H9 (cell line): Measurements from ENCODE around the gene MRPL43. TPM values are rescaled to one million over a fixed set of nuclear protein-coding genes. Genes with fewer than 3 reads are reported as not detected.
A peak's percentile ranks its signal among the peaks of the same experiment; 100 is the strongest.

Experiments used
- DNase-seq: peaks from one replicate; pipeline ENCODE4 v3.0.0-alpha.2; 2017
- H2AFZ ChIP-seq: one replicate; pipeline ENCODE4 v1.6.1; 2013; ENCODE audit warnings: mild to moderate bottlenecking, low read length, control low read depth, moderate library complexity
- H2AK5ac ChIP-seq: 2 replicates; pipeline ENCODE4 v1.6.1; 2013; ENCODE audit warnings: low read length, control low read depth, mixed read lengths; ENCODE audit not compliant: insufficient read length
- H2BK120ac ChIP-seq: one replicate; pipeline ENCODE4 v1.6.1; 2013; ENCODE audit warnings: low read depth, mild to moderate bottlenecking, low read length, control low read depth, inconsistent platforms; ENCODE audit not compliant: poor library complexity, severe bottlenecking
- H2BK12ac ChIP-seq: 2 replicates; pipeline ENCODE4 v1.6.1; 2013; ENCODE audit warnings: low read length, control low read depth, mixed read lengths, low read depth; ENCODE audit not compliant: insufficient read length
- H2BK15ac ChIP-seq: 2 replicates; pipeline ENCODE4 v1.6.1; 2013; ENCODE audit warnings: low read depth, low read length, control low read depth
- H2BK20ac ChIP-seq: one replicate; pipeline ENCODE4 v1.6.1; 2013; ENCODE audit warnings: low read depth, mild to moderate bottlenecking, low read length, control low read depth, inconsistent platforms; ENCODE audit not compliant: poor library complexity, severe bottlenecking
- H2BK5ac ChIP-seq: 2 replicates; pipeline ENCODE4 v1.6.1; 2013; ENCODE audit warnings: low read length, control low read depth, mixed read lengths; ENCODE audit not compliant: insufficient read length
- H3K14ac ChIP-seq: 2 replicates; pipeline ENCODE4 v1.6.1; 2013; ENCODE audit warnings: low read length, control low read depth; ENCODE audit not compliant: insufficient read depth
- H3K18ac ChIP-seq: 2 replicates; pipeline ENCODE4 v1.6.1; 2013; ENCODE audit warnings: low read depth, mild to moderate bottlenecking, mixed read lengths, low read length, control low read depth; ENCODE audit not compliant: insufficient read length
- H3K23ac ChIP-seq: 2 replicates; pipeline ENCODE4 v1.6.1; 2013; ENCODE audit warnings: low read length, control low read depth, mixed read lengths, low read depth; ENCODE audit not compliant: insufficient read length
- H3K23me2 ChIP-seq: 2 replicates; pipeline ENCODE4 v1.6.1; 2013; ENCODE audit warnings: low read depth, mild to moderate bottlenecking, mixed read lengths, low read length, control low read depth; ENCODE audit not compliant: insufficient read length, poor library complexity, severe bottlenecking
- H3K27ac ChIP-seq: 2 replicates; pipeline ENCODE4 v1.5.1; 2013; ENCODE audit warnings: low read length, control low read depth, mixed read lengths, low read depth; ENCODE audit not compliant: insufficient read length
- H3K27me3 ChIP-seq: 2 replicates; pipeline ENCODE4 v1.6.1; 2013; ENCODE audit warnings: low read length, control low read depth, inconsistent platforms; ENCODE audit not compliant: insufficient read depth
- H3K4ac ChIP-seq: 2 replicates; pipeline ENCODE4 v1.6.1; 2013; ENCODE audit warnings: low read depth, mild to moderate bottlenecking, control low read depth, inconsistent platforms, low read length, moderate library complexity
- H3K4me1 ChIP-seq: 2 replicates; pipeline ENCODE4 v1.6.1; 2013; ENCODE audit warnings: low read length, control low read depth, inconsistent platforms; ENCODE audit not compliant: insufficient read depth
- H3K4me2 ChIP-seq: 2 replicates; pipeline ENCODE4 v1.6.1; 2013; ENCODE audit warnings: low read length, control low read depth, mixed read lengths; ENCODE audit not compliant: insufficient read length, insufficient read depth
- H3K56ac ChIP-seq: 2 replicates; pipeline ENCODE4 v1.6.1; 2013; ENCODE audit warnings: low read depth, mild to moderate bottlenecking, mixed read lengths, low read length, control low read depth; ENCODE audit not compliant: insufficient read length
- H3K79me1 ChIP-seq: 2 replicates; pipeline ENCODE4 v1.6.1; 2013; ENCODE audit warnings: low read depth, mild to moderate bottlenecking, moderate library complexity, low read length, control low read depth, inconsistent platforms; ENCODE audit not compliant: insufficient read depth, poor library complexity, severe bottlenecking
- H3K79me2 ChIP-seq: 2 replicates; pipeline ENCODE4 v1.6.1; 2013; ENCODE audit warnings: low read length, control low read depth, inconsistent platforms; ENCODE audit not compliant: insufficient read depth
- H3K9ac ChIP-seq: 2 replicates; pipeline ENCODE4 v1.6.1; 2013; ENCODE audit warnings: low read length, control low read depth, mixed read lengths; ENCODE audit not compliant: insufficient read length; ENCODE audit errors: extremely low read depth
- H3K9me3 ChIP-seq: one replicate; pipeline ENCODE4 v1.6.1; 2013; ENCODE audit warnings: low read depth, low read length, inconsistent platforms; ENCODE audit not compliant: control insufficient read depth
- H3T11ph ChIP-seq: one replicate; pipeline ENCODE4 v1.6.1; 2013; ENCODE audit warnings: mild to moderate bottlenecking, low read length, control low read depth, inconsistent platforms
- H4K20me1 ChIP-seq: one replicate; pipeline ENCODE4 v1.6.1; 2013; ENCODE audit not compliant: control insufficient read depth, insufficient read length, insufficient read depth
- H4K5ac ChIP-seq: 2 replicates; pipeline ENCODE4 v1.6.1; 2013; ENCODE audit warnings: low read depth, mild to moderate bottlenecking, mixed read lengths, low read length, control low read depth; ENCODE audit not compliant: insufficient read length
- H4K8ac ChIP-seq: replicated peaks from 2 replicates; pipeline ENCODE4 v1.6.1; 2013; ENCODE audit warnings: low read length, control low read depth, mixed read lengths, low read depth; ENCODE audit not compliant: insufficient read length
- H4K91ac ChIP-seq: 2 replicates; pipeline ENCODE4 v1.6.1; 2013; ENCODE audit warnings: low read depth, mild to moderate bottlenecking, moderate library complexity, mixed read lengths, low read length, control low read depth; ENCODE audit not compliant: insufficient read length
- H3K27ac Mint-ChIP-seq, 3 experiments: 2 replicates in 2 of 3; 3 replicates in 1 of 3; pipeline ENCODE4 v1.8.0; 2020 to 2021; ENCODE audit warnings: mixed read lengths in 3 of 3, mild to moderate bottlenecking in 1 of 3, moderate library complexity in 1 of 3
- H3K27me3 Mint-ChIP-seq: 2 replicates; pipeline ENCODE4 v1.8.0; 2021; ENCODE audit warnings: low read depth, mild to moderate bottlenecking, moderate library complexity, mixed read lengths
- H3K36me3 Mint-ChIP-seq, 3 experiments: 2 replicates in 2 of 3; 3 replicates in 1 of 3; pipeline ENCODE4 v1.8.0; 2020 to 2021; ENCODE audit warnings: low read depth in 3 of 3, mixed read lengths in 3 of 3; ENCODE audit not compliant: insufficient read depth in 1 of 3
- H3K4me1 Mint-ChIP-seq, 2 experiments: 2 replicates each; pipeline ENCODE4 v1.8.0; 2020; ENCODE audit warnings: mixed read lengths in 2 of 2
- H3K4me3 Mint-ChIP-seq, 2 experiments: 2 replicates in 1 of 2; 3 replicates in 1 of 2; pipeline ENCODE4 v1.8.0; 2020 to 2021; ENCODE audit warnings: mild to moderate bottlenecking in 2 of 2, mixed read lengths in 2 of 2, moderate library complexity in 1 of 2
- H3K9me3 Mint-ChIP-seq, 2 experiments: 2 replicates in 1 of 2; 3 replicates in 1 of 2; pipeline ENCODE4 v1.8.0; 2020; ENCODE audit warnings: mild to moderate bottlenecking in 2 of 2, mixed read lengths in 2 of 2, moderate library complexity in 1 of 2
- WGBS: extraction: QIAGEN DNeasy Blood & Tissue Kit; methylation state at CpG from one replicate; pipeline ENCODE4 v1.1.7; 2013; ENCODE audit warnings: missing lambda C conversion rate, low lambda C conversion rate, mixed read lengths; ENCODE audit not compliant: insufficient read length; ENCODE audit errors: extremely low coverage; 5-methylcytosine and 5-hydroxymethylcytosine counted together
- total RNA-seq: library from RNA; stranded (reverse); gene quantifications from 2 replicates; pipeline ENCODE4 v1.2.1, GENCODE V29; 2021
- TF ChIP-seq, protein P1 (sequence below): fragments of 200-600 bp; sonication (generic); conservative IDR thresholded peaks from 3 replicates; pipeline ENCODE4 v1.8.0; 2021; ENCODE audit warnings: antibody characterized with exemption, mild to moderate bottlenecking

Gene MRPL43
- total RNA-seq, 1 experiment from 2014 or later = 70.3 TPM

DNA sequence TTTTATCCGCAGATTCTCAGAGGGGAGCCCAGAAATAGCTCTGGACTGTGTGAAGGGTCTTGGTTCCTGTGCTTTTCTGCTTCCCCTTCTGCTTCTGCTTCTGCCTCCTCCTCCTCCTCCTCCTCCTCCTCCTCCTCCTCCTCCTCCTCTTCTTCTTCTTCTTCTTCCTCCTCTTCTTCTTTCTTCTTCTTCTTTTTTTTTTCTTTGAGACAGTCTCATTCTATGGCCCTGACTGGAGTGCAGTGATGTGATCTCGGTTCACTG, 32.1 kb upstream of the MRPL43 start:
- no peaks in the 10 kb centered on the region for H3K36me3 Mint-ChIP-seq
- H3K4me1 Mint-ChIP-seq = peaks cover 10 to 22% of the 10 kb centered on the region in 2 experiments
- WGBS = no CpG with 5 or more reads among the region's 2 CpGs
- Histone ChIP-seq H2BK15ac (no peak overlapping the region), H4K20me1 (no peaks in the 10 kb centered on the region), H2BK20ac (no peak overlapping the region), H3K79me1 (no peaks in the 10 kb centered on the region), H3K9me3 (no peaks in the 10 kb centered on the region), H3K23me2 (peaks cover 10% of the 10 kb centered on the region), H3K9ac (no peak overlapping the region), H2BK120ac (no peak overlapping the region), H3K27ac (no peak overlapping the region), H3K4me1 (no peaks in the 10 kb centered on the region), H4K8ac (no peak overlapping the region), H3T11ph (no peak overlapping the region), H3K18ac (no peak overlapping the region), H3K23ac (no peak overlapping the region), H3K14ac (no peak overlapping the region), H4K91ac (no peak overlapping the region), H3K56ac (no peak overlapping the region), H2AK5ac (no peak overlapping the region), H2AFZ (no peak overlapping the region), H3K4me2 (peak overlapping the region; percentile 61), H3K27me3 (peaks cover 17% of the 10 kb centered on the region; the same call in 1 of the 2 replicates), H2BK5ac (no peak overlapping the region), H3K79me2 (no peaks in the 10 kb centered on the region), H3K4ac (no peak overlapping the region), H2BK12ac (no peak overlapping the region), H4K5ac (no peak overlapping the region)
- TF ChIP-seq, protein P1, sequence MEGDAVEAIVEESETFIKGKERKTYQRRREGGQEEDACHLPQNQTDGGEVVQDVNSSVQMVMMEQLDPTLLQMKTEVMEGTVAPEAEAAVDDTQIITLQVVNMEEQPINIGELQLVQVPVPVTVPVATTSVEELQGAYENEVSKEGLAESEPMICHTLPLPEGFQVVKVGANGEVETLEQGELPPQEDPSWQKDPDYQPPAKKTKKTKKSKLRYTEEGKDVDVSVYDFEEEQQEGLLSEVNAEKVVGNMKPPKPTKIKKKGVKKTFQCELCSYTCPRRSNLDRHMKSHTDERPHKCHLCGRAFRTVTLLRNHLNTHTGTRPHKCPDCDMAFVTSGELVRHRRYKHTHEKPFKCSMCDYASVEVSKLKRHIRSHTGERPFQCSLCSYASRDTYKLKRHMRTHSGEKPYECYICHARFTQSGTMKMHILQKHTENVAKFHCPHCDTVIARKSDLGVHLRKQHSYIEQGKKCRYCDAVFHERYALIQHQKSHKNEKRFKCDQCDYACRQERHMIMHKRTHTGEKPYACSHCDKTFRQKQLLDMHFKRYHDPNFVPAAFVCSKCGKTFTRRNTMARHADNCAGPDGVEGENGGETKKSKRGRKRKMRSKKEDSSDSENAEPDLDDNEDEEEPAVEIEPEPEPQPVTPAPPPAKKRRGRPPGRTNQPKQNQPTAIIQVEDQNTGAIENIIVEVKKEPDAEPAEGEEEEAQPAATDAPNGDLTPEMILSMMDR = no peak
- H3K9me3 Mint-ChIP-seq = no peaks in the 10 kb centered on the region; a peak in 1 of 5 replicates
- no peak overlapping the region for H3K27ac Mint-ChIP-seq
- H3K27me3 Mint-ChIP-seq = peaks cover 77% of the 10 kb centered on the region
- DNase-seq = no peak
- H3K4me3 Mint-ChIP-seq = peak overlapping the region in 1 of 2 experiments; percentile 72; a peak in 2 of 5 replicates
